ENCODE results near the gene PRAMEF1.

DNA sequence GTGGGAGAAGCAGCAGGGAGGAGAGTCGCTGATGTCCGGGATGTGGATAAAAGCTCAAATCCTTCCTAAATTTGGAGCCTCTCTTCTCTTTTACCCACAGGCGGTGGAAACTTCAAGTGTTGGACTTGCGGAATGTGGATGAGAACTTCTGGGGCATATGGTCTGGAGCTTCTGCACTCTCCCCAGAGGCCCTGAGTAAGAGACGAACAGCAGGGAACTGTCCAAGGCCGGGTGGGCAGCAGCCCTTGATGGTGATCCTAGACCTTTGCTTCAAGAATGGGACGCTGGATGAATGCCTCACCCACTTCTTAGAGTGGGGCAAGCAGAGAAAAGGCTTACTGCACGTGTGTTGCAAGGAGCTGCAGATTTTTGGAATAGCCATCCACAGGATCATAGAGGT lies 15.8 kb upstream of the PRAMEF1 start:
- TF ChIP-seq, protein P1, sequence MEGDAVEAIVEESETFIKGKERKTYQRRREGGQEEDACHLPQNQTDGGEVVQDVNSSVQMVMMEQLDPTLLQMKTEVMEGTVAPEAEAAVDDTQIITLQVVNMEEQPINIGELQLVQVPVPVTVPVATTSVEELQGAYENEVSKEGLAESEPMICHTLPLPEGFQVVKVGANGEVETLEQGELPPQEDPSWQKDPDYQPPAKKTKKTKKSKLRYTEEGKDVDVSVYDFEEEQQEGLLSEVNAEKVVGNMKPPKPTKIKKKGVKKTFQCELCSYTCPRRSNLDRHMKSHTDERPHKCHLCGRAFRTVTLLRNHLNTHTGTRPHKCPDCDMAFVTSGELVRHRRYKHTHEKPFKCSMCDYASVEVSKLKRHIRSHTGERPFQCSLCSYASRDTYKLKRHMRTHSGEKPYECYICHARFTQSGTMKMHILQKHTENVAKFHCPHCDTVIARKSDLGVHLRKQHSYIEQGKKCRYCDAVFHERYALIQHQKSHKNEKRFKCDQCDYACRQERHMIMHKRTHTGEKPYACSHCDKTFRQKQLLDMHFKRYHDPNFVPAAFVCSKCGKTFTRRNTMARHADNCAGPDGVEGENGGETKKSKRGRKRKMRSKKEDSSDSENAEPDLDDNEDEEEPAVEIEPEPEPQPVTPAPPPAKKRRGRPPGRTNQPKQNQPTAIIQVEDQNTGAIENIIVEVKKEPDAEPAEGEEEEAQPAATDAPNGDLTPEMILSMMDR (conservative IDR thresholded peaks at IDR 0.05; ENCODE audit: low read depth, low read length), result no peak
- TF ChIP-seq EZH2 (IDR thresholded peaks at IDR 0.05; ENCODE audit: low read length, unreplicated experiment) (no peak), EZH2phosphoT487 (IDR thresholded peaks at IDR 0.05; ENCODE audit: borderline replicate concordance, low read length) (no peak)
